ENCODE data around the gene PPP2R5A. TPM values are rescaled to one million over a fixed set of nuclear protein-coding genes. Genes with fewer than 3 reads are reported as not detected.

The PPP2R5A gene
- total and polyA plus RNA-seq, 3 experiments from 2014 or later, result 46.1 to 51.9 (median 46.9) TPM

GRCh38 chr1:212269306-212269705, 15.9 kb upstream of the PPP2R5A start:
- no peak overlapping the region for H3K4me3 ChIP-seq (ENCODE audit: low read length)
- H3K9me3 ChIP-seq (ENCODE audit: low read length), result no peaks in the 10 kb centered on the region
- no peak for DNase-seq
- H3K27ac ChIP-seq (ENCODE audit: low read depth, low read length), result no peak overlapping the region
- Mint-ChIP-seq H3K4me1 (no peaks in the 10 kb centered on the region), H3K9me3 (no peaks in the 10 kb centered on the region), H3K27ac (no peak overlapping the region), H3K27me3 (peaks cover 5 to 7% of the 10 kb centered on the region in 2 donors), H3K36me3 (no peaks in the 10 kb centered on the region), H3K4me3 (no peak overlapping the region)
- H3K36me3 ChIP-seq (ENCODE audit: insufficient read depth, low read length), result no peaks in the 10 kb centered on the region
- no peaks in the 10 kb centered on the region for H3K27me3 ChIP-seq (ENCODE audit: insufficient read depth, low read length, poor library complexity, severe bottlenecking)
- ChIA-PET POLR2A (no interaction called here), CTCF (no interaction called here)
- H3K4me1 ChIP-seq (ENCODE audit: insufficient read depth, low read length), result no peaks in the 10 kb centered on the region

GRCh38 chr1:212270564-212270963, 14.6 kb upstream of the PPP2R5A start:
- H3K27me3 Mint-ChIP-seq, result peaks cover 5 to 7% of the 10 kb centered on the region in 2 donors
- POLR2A ChIA-PET, result interaction anchor here (0.5 kb wide), 1 partner anchor 187 kb away, joined by 4 read pairs; no protein-coding TSS in a partner anchor
- Histone ChIP-seq H3K36me3 (ENCODE audit: insufficient read depth, low read length) (no peaks in the 10 kb centered on the region), H3K9me3 (ENCODE audit: low read length) (no peaks in the 10 kb centered on the region), H3K4me3 (ENCODE audit: low read length) (no peak overlapping the region), H3K4me1 (ENCODE audit: insufficient read depth, low read length) (no peaks in the 10 kb centered on the region), H3K27me3 (ENCODE audit: insufficient read depth, low read length, poor library complexity, severe bottlenecking) (no peaks in the 10 kb centered on the region), H3K27ac (ENCODE audit: low read depth, low read length) (no peak overlapping the region)
- no peak for DNase-seq
- no peaks in the 10 kb centered on the region for H3K36me3 Mint-ChIP-seq
- H3K4me3 Mint-ChIP-seq, result no peak overlapping the region
- CTCF ChIA-PET, result interaction anchor here (0.9 to 1.2 kb wide), 3 partner anchors 12 to 14 kb away, joined by 3 to 4 read pairs (median 3); no protein-coding TSS in a partner anchor
- no peaks in the 10 kb centered on the region for H3K9me3 Mint-ChIP-seq
- H3K4me1 Mint-ChIP-seq, result no peaks in the 10 kb centered on the region
- H3K27ac Mint-ChIP-seq, result no peak overlapping the region

GRCh38 chr1:212271234-212271633, 14.0 kb upstream of the PPP2R5A start:
- Mint-ChIP-seq H3K27me3 (peaks cover 5 to 7% of the 10 kb centered on the region in 2 donors), H3K27ac (no peak overlapping the region), H3K4me3 (no peak overlapping the region), H3K4me1 (no peaks in the 10 kb centered on the region), H3K36me3 (no peaks in the 10 kb centered on the region), H3K9me3 (no peaks in the 10 kb centered on the region)
- H3K9me3 ChIP-seq (ENCODE audit: low read length), result no peaks in the 10 kb centered on the region
- ChIA-PET CTCF (interaction anchor here (1.2 kb wide), 1 partner anchor 15 kb away, joined by 3 read pairs; no protein-coding TSS in a partner anchor), POLR2A (no interaction called here)
- H3K27ac ChIP-seq (ENCODE audit: low read depth, low read length), result no peak overlapping the region
- no peak for DNase-seq
- no peaks in the 10 kb centered on the region for H3K4me1 ChIP-seq (ENCODE audit: insufficient read depth, low read length)
- no peaks in the 10 kb centered on the region for H3K27me3 ChIP-seq (ENCODE audit: insufficient read depth, low read length, poor library complexity, severe bottlenecking)
- no peaks in the 10 kb centered on the region for H3K36me3 ChIP-seq (ENCODE audit: insufficient read depth, low read length)
- H3K4me3 ChIP-seq (ENCODE audit: low read length), result no peak overlapping the region

- POLR2A ChIA-PET, result no interaction called here
- DNase-seq, result no peak
- CTCF ChIA-PET, result interaction anchor here (1.2 kb wide), 1 partner anchor 15 kb away, joined by 3 read pairs; no protein-coding TSS in a partner anchor
- no peaks in the 10 kb centered on the region for H3K9me3 Mint-ChIP-seq
- H3K27me3 Mint-ChIP-seq, result peaks cover 5 to 7% of the 10 kb centered on the region in 2 donors
- no peak overlapping the region for H3K27ac Mint-ChIP-seq
- Histone ChIP-seq H3K4me3 (ENCODE audit: low read length) (no peak overlapping the region), H3K27me3 (ENCODE audit: insufficient read depth, low read length, poor library complexity, severe bottlenecking) (no peaks in the 10 kb centered on the region), H3K36me3 (ENCODE audit: insufficient read depth, low read length) (no peaks in the 10 kb centered on the region), H3K4me1 (ENCODE audit: insufficient read depth, low read length) (no peaks in the 10 kb centered on the region), H3K9me3 (ENCODE audit: low read length) (no peaks in the 10 kb centered on the region), H3K27ac (ENCODE audit: low read depth, low read length) (no peak overlapping the region)
- H3K36me3 Mint-ChIP-seq, result no peaks in the 10 kb centered on the region
- H3K4me3 Mint-ChIP-seq, result no peak overlapping the region
- H3K4me1 Mint-ChIP-seq, result no peaks in the 10 kb centered on the region
Measured at GRCh38 chr1:212271823-212272485, 13.3 kb upstream of the PPP2R5A start.

- Histone ChIP-seq H3K4me3 (ENCODE audit: low read length) (no peak overlapping the region), H3K36me3 (ENCODE audit: insufficient read depth, low read length) (no peaks in the 10 kb centered on the region), H3K27me3 (ENCODE audit: insufficient read depth, low read length, poor library complexity, severe bottlenecking) (no peaks in the 10 kb centered on the region), H3K9me3 (ENCODE audit: low read length) (no peaks in the 10 kb centered on the region), H3K4me1 (ENCODE audit: insufficient read depth, low read length) (peaks cover 12% of the 10 kb centered on the region), H3K27ac (ENCODE audit: low read depth, low read length) (no peak overlapping the region)
- CTCF ChIA-PET, result no interaction called here
- H3K4me3 Mint-ChIP-seq, result peak overlapping the region in 1 of 7 donors; percentile 50
- POLR2A ChIA-PET, result no interaction called here
- no peak for DNase-seq
- no peaks in the 10 kb centered on the region for H3K27me3 Mint-ChIP-seq
- H3K36me3 Mint-ChIP-seq, result peaks cover 0 to 15% (median 0%) of the 10 kb centered on the region in 3 donors
- H3K27ac Mint-ChIP-seq, result no peak overlapping the region
- H3K4me1 Mint-ChIP-seq, result peaks cover 15 to 23% (median 19%) of the 10 kb centered on the region in 3 donors
- H3K9me3 Mint-ChIP-seq, result no peaks in the 10 kb centered on the region
Measured at GRCh38 chr1:212281590-212281989, 3.6 kb upstream of the PPP2R5A start.

GRCh38 chr1:212283741-212284140, 1.5 kb upstream of the PPP2R5A start:
- peak overlapping the region; percentile 92 for H3K4me3 ChIP-seq (ENCODE audit: low read length)
- no peaks in the 10 kb centered on the region for H3K27me3 ChIP-seq (ENCODE audit: insufficient read depth, low read length, poor library complexity, severe bottlenecking)
- peaks cover 20% of the 10 kb centered on the region for H3K4me1 ChIP-seq (ENCODE audit: insufficient read depth, low read length)
- ChIA-PET CTCF (interaction anchor here (1.0 to 1.6 kb wide), 2 partner anchors 14 to 248 kb away, joined by 4 read pairs; partner anchors contain the start of genes DTL and INTS7), POLR2A (interaction anchor here (1.3 to 1.5 kb wide), 4 partner anchors 27 to 248 kb away, joined by 4 to 6 read pairs (median 4); partner anchors contain the start of genes DTL and INTS7)
- Mint-ChIP-seq H3K36me3 (peaks cover 0 to 27% (median 0%) of the 10 kb centered on the region in 3 donors), H3K9me3 (no peaks in the 10 kb centered on the region), H3K4me3 (peak overlapping the region; percentile 96 to 100 (median 99)), H3K4me1 (peaks cover 24 to 40% (median 32%) of the 10 kb centered on the region in 3 donors), H3K27me3 (no peaks in the 10 kb centered on the region), H3K27ac (peak overlapping the region; percentile 1 to 99 (median 98))
- no peaks in the 10 kb centered on the region for H3K9me3 ChIP-seq (ENCODE audit: low read length)
- peak overlapping the region; percentile 97 for H3K27ac ChIP-seq (ENCODE audit: low read depth, low read length)
- H3K36me3 ChIP-seq (ENCODE audit: insufficient read depth, low read length), result no peaks in the 10 kb centered on the region
- DNase-seq, result peak in 2 of 5 donors; percentile 35 to 55

- DNase-seq, result no peak
- no peaks in the 10 kb centered on the region for H3K27me3 Mint-ChIP-seq
- H3K9me3 Mint-ChIP-seq, result no peaks in the 10 kb centered on the region
- H3K27ac ChIP-seq (ENCODE audit: low read depth, low read length), result peak overlapping the region; percentile 97
- peak overlapping the region; percentile 96 to 100 (median 99) for H3K4me3 Mint-ChIP-seq
- peak overlapping the region; percentile 92 for H3K4me3 ChIP-seq (ENCODE audit: low read length)
- no peaks in the 10 kb centered on the region for H3K9me3 ChIP-seq (ENCODE audit: low read length)
- H3K36me3 ChIP-seq (ENCODE audit: insufficient read depth, low read length), result no peaks in the 10 kb centered on the region
- peaks cover 26% of the 10 kb centered on the region for H3K4me1 ChIP-seq (ENCODE audit: insufficient read depth, low read length)
- CTCF ChIA-PET, result interaction anchor here (1.0 to 1.6 kb wide), 3 partner anchors 14 to 249 kb away, joined by 3 to 4 read pairs (median 4); partner anchors contain the start of genes DTL and INTS7
- peaks cover 0 to 27% (median 0%) of the 10 kb centered on the region in 3 donors for H3K36me3 Mint-ChIP-seq
- no peaks in the 10 kb centered on the region for H3K27me3 ChIP-seq (ENCODE audit: insufficient read depth, low read length, poor library complexity, severe bottlenecking)
- POLR2A ChIA-PET, result interaction anchor here (0.7 to 1.5 kb wide), 5 partner anchors 28 to 920 kb away, joined by 3 to 6 read pairs (median 4); partner anchors contain the start of genes DTL and INTS7
- H3K27ac Mint-ChIP-seq, result peak overlapping the region; percentile 91 to 100 (median 98)
- H3K4me1 Mint-ChIP-seq, result peaks cover 28 to 46% (median 38%) of the 10 kb centered on the region in 3 donors
Measured at GRCh38 chr1:212284332-212284743, 872 bp upstream of the PPP2R5A start.

All from CD8-positive, alpha-beta memory T cell (primary cell).